ENCODE data around the gene PTPRK. TPM values are rescaled to one million over a fixed set of nuclear protein-coding genes. Genes with fewer than 3 reads are reported as not detected.
A peak's percentile ranks its signal among the peaks of the same experiment; 100 is the strongest.

Gene PTPRK
- total RNA-seq, 1 donor from 2014 or later: 48.4 TPM

DNA sequence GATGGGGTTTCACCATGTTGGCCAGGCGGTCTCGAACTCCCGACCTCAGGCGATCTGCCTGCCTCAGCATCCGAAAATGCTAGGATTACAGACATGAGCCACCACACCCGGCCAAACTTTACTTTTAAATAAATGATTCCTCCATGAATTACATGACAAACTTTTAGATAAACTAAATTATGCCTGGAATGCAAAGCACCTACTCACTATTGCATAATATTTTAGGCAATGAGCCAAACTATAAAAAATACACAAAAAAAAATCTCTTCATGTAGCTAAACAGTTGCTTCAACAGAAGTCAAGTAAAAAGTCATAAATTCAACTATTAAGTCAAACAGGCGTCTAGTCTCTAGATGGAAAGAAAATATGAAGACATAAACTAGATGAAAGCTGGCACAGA, 56.5 kb downstream of the PTPRK start:
- DNase-seq (ENCODE audit: low read depth): peak; percentile 73
- no peak overlapping the region for H3K4me3 ChIP-seq (ENCODE audit: low read depth, low read length)
- no peaks in the 10 kb centered on the region for H3K27me3 ChIP-seq (ENCODE audit: control insufficient read depth, insufficient read depth, low read length)
- FAIRE-seq: no peak
- peaks cover 1% of the 10 kb centered on the region for H3K36me3 ChIP-seq (ENCODE audit: control insufficient read depth, insufficient read depth, low read length)
- no peak for TF ChIP-seq CTCF (IDR thresholded peaks at IDR 0.05; ENCODE audit: insufficient read depth, low read length, severe bottlenecking)

DNA sequence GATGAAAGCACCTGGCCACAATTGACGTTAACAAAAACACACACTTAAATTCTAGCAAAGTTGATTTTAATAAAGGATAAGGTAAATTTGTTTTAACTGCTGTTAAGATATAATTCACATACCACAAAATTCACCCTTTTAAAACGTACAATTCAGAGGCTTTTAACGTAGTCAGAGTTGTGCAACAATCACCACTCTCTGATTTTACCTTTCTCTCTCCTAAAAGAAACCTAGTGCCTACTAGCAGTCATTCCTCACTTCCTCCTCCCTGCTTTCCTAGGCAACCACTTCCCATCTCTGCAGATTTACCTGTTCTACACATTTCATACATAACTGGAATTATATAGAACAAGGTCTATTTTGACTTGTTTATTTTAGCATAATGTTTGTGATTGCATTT, 58.9 kb downstream of the PTPRK start:
- no peak for FAIRE-seq

DNA sequence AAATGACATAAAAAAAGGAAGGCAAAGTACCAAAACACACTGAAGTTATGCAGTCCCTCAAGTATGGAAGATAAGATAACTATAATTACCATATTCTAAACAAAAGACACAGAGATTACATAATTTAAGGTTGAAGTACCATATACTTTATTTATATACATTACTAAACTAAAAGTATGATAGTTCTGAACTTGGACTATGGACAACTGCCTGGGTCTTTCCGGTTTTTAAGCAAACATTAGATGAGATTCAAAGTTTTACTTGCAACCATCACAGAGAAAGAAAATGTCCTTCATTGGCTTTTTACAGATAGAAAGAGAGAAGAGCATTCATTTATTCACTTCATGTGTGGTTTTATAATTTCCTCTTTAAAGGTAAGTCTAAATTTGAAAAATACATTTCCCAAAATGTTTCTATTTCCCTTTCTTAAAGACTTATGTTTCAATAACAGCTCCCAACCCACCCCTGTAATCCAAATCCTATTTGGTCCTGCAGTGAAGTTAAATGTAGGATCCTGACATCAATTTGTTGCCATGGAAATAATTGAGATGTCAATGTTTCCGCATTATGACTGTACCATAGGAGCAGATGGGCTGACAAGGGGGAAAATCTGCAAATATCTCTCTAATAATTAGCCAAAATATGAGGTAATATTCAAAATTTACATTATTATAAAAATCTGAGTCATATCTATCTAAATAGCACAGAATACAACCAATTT, 63.7 kb downstream of the PTPRK start:
- no peaks in the 10 kb centered on the region for H3K27me3 ChIP-seq (ENCODE audit: control insufficient read depth, insufficient read depth, low read length)
- no peaks in the 10 kb centered on the region for H3K36me3 ChIP-seq (ENCODE audit: control insufficient read depth, insufficient read depth, low read length)
- FAIRE-seq (no peak), DNase-seq (ENCODE audit: low read depth) (no peak)
- no peak for TF ChIP-seq CTCF (IDR thresholded peaks at IDR 0.05; ENCODE audit: insufficient read depth, low read length, severe bottlenecking)
- H3K4me3 ChIP-seq (ENCODE audit: low read depth, low read length): no peak overlapping the region

More for the DNA sequence above, 58.9 kb downstream of the PTPRK start:
- H3K27me3 ChIP-seq (ENCODE audit: control insufficient read depth, insufficient read depth, low read length): no peaks in the 10 kb centered on the region
- DNase-seq (ENCODE audit: low read depth): no peak
- H3K4me3 ChIP-seq (ENCODE audit: low read depth, low read length): no peak overlapping the region
- H3K36me3 ChIP-seq (ENCODE audit: control insufficient read depth, insufficient read depth, low read length): peaks cover 1% of the 10 kb centered on the region
- no peak for TF ChIP-seq CTCF (IDR thresholded peaks at IDR 0.05; ENCODE audit: insufficient read depth, low read length, severe bottlenecking)

DNA sequence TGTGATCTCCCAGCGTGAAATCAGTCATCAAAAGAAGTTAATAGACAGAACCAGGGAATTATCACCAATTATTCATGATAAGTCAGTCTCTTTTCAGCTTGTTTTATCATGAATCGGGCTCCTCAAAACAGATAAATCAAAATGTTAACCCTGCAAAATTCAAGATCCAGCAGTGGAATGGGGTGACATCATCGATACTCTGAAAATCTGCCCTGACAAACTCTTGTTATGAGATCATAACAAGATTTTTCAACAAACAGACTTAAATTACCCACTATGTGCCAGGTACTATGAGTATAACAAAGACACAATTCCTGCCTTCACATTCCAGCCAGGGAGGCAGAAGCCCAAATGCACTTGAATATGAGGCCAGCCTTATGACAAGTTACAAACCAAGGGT, 64.4 kb downstream of the PTPRK start:
- H3K36me3 ChIP-seq (ENCODE audit: control insufficient read depth, insufficient read depth, low read length): no peaks in the 10 kb centered on the region
- DNase-seq (ENCODE audit: low read depth) (no peak), FAIRE-seq (no peak)
- no peaks in the 10 kb centered on the region for H3K27me3 ChIP-seq (ENCODE audit: control insufficient read depth, insufficient read depth, low read length)
- no peak for TF ChIP-seq CTCF (IDR thresholded peaks at IDR 0.05; ENCODE audit: insufficient read depth, low read length, severe bottlenecking)
- no peak overlapping the region for H3K4me3 ChIP-seq (ENCODE audit: low read depth, low read length)

DNA sequence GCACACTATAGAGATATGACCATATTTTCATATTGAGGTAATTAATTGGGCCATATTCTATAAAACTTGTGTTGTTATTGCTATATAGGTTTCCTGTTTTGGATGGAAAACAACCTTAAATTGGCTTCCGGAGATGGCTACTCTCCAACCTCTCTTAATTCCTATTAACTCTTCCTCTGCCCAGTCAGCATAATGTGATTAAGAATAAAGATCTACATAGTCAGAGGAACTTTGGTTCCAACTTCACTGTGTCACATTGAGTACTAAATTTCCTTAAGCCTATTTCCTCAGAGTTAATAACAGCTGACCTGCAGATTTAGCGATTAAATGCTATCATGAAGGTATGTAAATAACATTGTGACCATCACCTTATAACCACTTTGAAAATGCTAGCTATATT, 67.7 kb downstream of the PTPRK start:
- Histone ChIP-seq H3K4me3 (ENCODE audit: low read depth, low read length) (no peak overlapping the region), H3K36me3 (ENCODE audit: control insufficient read depth, insufficient read depth, low read length) (no peaks in the 10 kb centered on the region), H3K27me3 (ENCODE audit: control insufficient read depth, insufficient read depth, low read length) (no peaks in the 10 kb centered on the region)
- no peak for TF ChIP-seq CTCF (IDR thresholded peaks at IDR 0.05; ENCODE audit: insufficient read depth, low read length, severe bottlenecking)
- DNase-seq (ENCODE audit: low read depth) (no peak), FAIRE-seq (no peak)

DNA sequence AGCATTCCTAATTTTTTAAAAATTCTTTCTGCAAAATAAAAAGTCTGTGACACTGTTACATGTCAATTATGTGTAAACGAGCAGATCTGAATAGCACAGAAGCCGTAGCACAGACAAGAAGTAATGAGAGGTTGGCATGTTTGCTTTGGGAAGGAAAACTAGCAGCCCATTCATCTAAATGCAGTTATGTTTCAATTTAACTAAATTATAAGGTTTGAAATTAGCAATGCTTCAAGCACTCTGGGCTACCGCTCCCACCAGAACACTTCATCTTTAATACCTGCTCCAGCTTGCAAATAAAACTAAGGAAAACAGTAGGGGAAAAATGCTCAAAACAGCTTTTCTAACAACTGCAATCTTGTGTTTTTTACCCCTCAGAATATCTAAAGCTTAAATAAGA, 73.9 kb downstream of the PTPRK start:
- DNase-seq (ENCODE audit: low read depth) (no peak), FAIRE-seq (no peak)
- Histone ChIP-seq H3K4me3 (ENCODE audit: low read depth, low read length) (no peak overlapping the region), H3K27me3 (ENCODE audit: control insufficient read depth, insufficient read depth, low read length) (no peaks in the 10 kb centered on the region), H3K36me3 (ENCODE audit: control insufficient read depth, insufficient read depth, low read length) (no peaks in the 10 kb centered on the region)
- no peak for TF ChIP-seq CTCF (IDR thresholded peaks at IDR 0.05; ENCODE audit: insufficient read depth, low read length, severe bottlenecking)

All from bronchial epithelial cell (primary cell).